Activated CD4-positive, alpha-beta memory T cell treated with anti-CD3 and anti-CD28 coated beads for 36 hours (primary cell): ENCODE results near the gene SINHCAF. TPM values are rescaled to one million over a fixed set of nuclear protein-coding genes. Genes with fewer than 3 reads are reported as not detected.
A peak's percentile ranks its signal among the peaks of the same experiment; 100 is the strongest.
"Not testable (repeated sequence)": the region's sequence is repeated elsewhere in the genome, so short reads cannot be mapped to it uniquely, and the experiment has no call there.

Source experiments
- CTCF ChIA-PET: fragments of 350-600 bp; sonication (Branson Sonifier 250); formaldehyde crosslinking; loops from one replicate; lab custom pipeline; 2021; ENCODE audit warnings: antibody characterized with exemption, inconsistent platforms; lab: Charles Lee
- POLR2A ChIA-PET: fragments of 350-600 bp; sonication (Branson Sonifier 250); formaldehyde crosslinking; loops from one replicate; lab custom pipeline; 2021; ENCODE audit warnings: antibody characterized with exemption; lab: Charles Lee
- DNase-seq: peaks from one replicate; pipeline ENCODE4 v3.0.0-alpha.2; 2020
- H3K27ac Mint-ChIP-seq: one replicate; pipeline ENCODE4 v1.8.0; 2021; ENCODE audit warnings: mixed read lengths
- H3K27me3 Mint-ChIP-seq: one replicate; pipeline ENCODE4 v1.8.0; 2021; ENCODE audit warnings: mixed read lengths
- H3K36me3 Mint-ChIP-seq: one replicate; pipeline ENCODE4 v1.8.0; 2021; ENCODE audit warnings: mixed read lengths
- H3K4me1 Mint-ChIP-seq: one replicate; pipeline ENCODE4 v1.8.0; 2021; ENCODE audit warnings: low read depth, mixed read lengths
- H3K4me3 Mint-ChIP-seq: one replicate; pipeline ENCODE4 v1.8.0; 2021; ENCODE audit warnings: mild to moderate bottlenecking, mixed read lengths
- H3K9me3 Mint-ChIP-seq: one replicate; pipeline ENCODE4 v1.8.0; 2021; ENCODE audit warnings: mixed read lengths
- intact Hi-C: fragments of 100-400 bp; cut with micrococcal nuclease; formaldehyde crosslinking; loops from one replicate; pipeline ENCODE4 v1.15.1; 2023
- total RNA-seq, 2 experiments: library from RNA; stranded (reverse); gene quantifications; one replicate each; pipeline ENCODE4 v1.2.3, GENCODE V29; 2021

Gene SINHCAF
- total RNA-seq: 100 to 1,000 TPM; 181 to 186 TPM

- ChIA-PET POLR2A (interaction anchor here (0.6 to 1.1 kb wide), 6 partner anchors 9 to 1430 kb away, joined by 3 to 9 read pairs (median 4); partner anchors contain the start of gene YARS2), CTCF (interaction anchor here (0.7 to 1.0 kb wide), 3 partner anchors 10 to 327 kb away, joined by 3 to 5 read pairs (median 3); no protein-coding TSS in a partner anchor)
- H3K9me3 Mint-ChIP-seq: no peaks in the 10 kb centered on the region
- peaks cover 24% of the 10 kb centered on the region for H3K4me1 Mint-ChIP-seq
- peak within 1 kb of the TSS; percentile 100 for H3K4me3 Mint-ChIP-seq
- H3K27me3 Mint-ChIP-seq: peaks cover 2% of the 10 kb centered on the region
- intact Hi-C loops: loop anchor here (1.0 to 10.0 kb wide), 8 partner anchors 9 to 1941 kb away; partner anchors contain the start of genes DNM1L, ERGIC2, ETFBKMT and RESF1
- DNase-seq: peak; percentile 99
- peak within 1 kb of the TSS; percentile 99 for H3K27ac Mint-ChIP-seq
- H3K36me3 Mint-ChIP-seq: peaks cover 27% of the 10 kb centered on the region
Measured at GRCh38 chr12:31325877-31326631, at the start of gene SINHCAF. SINHCAF (minus strand) TSS chr12:31326150; CDS start chr12:31298204, 27,946 bp downstream.

GRCh38 chr12:31375422-31375821, 49.5 kb upstream of the SINHCAF start:
- H3K36me3 Mint-ChIP-seq, intact Hi-C loops, H3K4me1 Mint-ChIP-seq, H3K4me3 Mint-ChIP-seq, CTCF ChIA-PET, H3K9me3 Mint-ChIP-seq, POLR2A ChIA-PET, DNase-seq, H3K27me3 Mint-ChIP-seq, H3K27ac Mint-ChIP-seq: not testable (repeated sequence)

GRCh38 chr12:31371256-31371620, 45.3 kb upstream of the SINHCAF start:
- H3K36me3 Mint-ChIP-seq: no peaks in the 10 kb centered on the region
- ChIA-PET CTCF (no interaction called here), POLR2A (no interaction called here)
- H3K4me1 Mint-ChIP-seq: no peaks in the 10 kb centered on the region
- no peak overlapping the region for H3K27ac Mint-ChIP-seq
- H3K9me3 Mint-ChIP-seq: no peaks in the 10 kb centered on the region
- no peaks in the 10 kb centered on the region for H3K27me3 Mint-ChIP-seq
- intact Hi-C loops: no loop called here
- DNase-seq: no peak
- H3K4me3 Mint-ChIP-seq: no peak overlapping the region

GRCh38 chr12:31370531-31371255, 44.7 kb upstream of the SINHCAF start:
- H3K4me3 Mint-ChIP-seq: no peak overlapping the region

GRCh38 chr12:31369712-31370521, 44.0 kb upstream of the SINHCAF start:
- no peak overlapping the region for H3K27ac Mint-ChIP-seq
- no peak overlapping the region for H3K4me3 Mint-ChIP-seq
- no peaks in the 10 kb centered on the region for H3K36me3 Mint-ChIP-seq
- ChIA-PET POLR2A (no interaction called here), CTCF (no interaction called here)
- no peaks in the 10 kb centered on the region for H3K9me3 Mint-ChIP-seq
- no peaks in the 10 kb centered on the region for H3K27me3 Mint-ChIP-seq
- intact Hi-C loops: no loop called here
- H3K4me1 Mint-ChIP-seq: no peaks in the 10 kb centered on the region
- DNase-seq: no peak

More at GRCh38 chr12:31370531-31371255, 44.7 kb upstream of the SINHCAF start:
- intact Hi-C loops: no loop called here
- Mint-ChIP-seq H3K4me1 (no peaks in the 10 kb centered on the region), H3K27ac (no peak overlapping the region), H3K27me3 (no peaks in the 10 kb centered on the region), H3K9me3 (no peaks in the 10 kb centered on the region), H3K36me3 (no peaks in the 10 kb centered on the region)
- ChIA-PET CTCF (no interaction called here), POLR2A (no interaction called here)
- DNase-seq: no peak

- no peak for DNase-seq
Measured at GRCh38 chr12:31368666-31369361, 42.9 kb upstream of the SINHCAF start.

GRCh38 chr12:31366104-31366621, 40.2 kb upstream of the SINHCAF start:
- no peaks in the 10 kb centered on the region for H3K9me3 Mint-ChIP-seq
- ChIA-PET CTCF (interaction anchor here (1.0 kb wide), 1 partner anchor 35 kb away, joined by 3 read pairs; no protein-coding TSS in a partner anchor), POLR2A (no interaction called here)
- H3K27ac Mint-ChIP-seq: no peak overlapping the region
- no peaks in the 10 kb centered on the region for H3K36me3 Mint-ChIP-seq
- H3K4me3 Mint-ChIP-seq: no peak overlapping the region
- H3K4me1 Mint-ChIP-seq: peaks cover 18% of the 10 kb centered on the region
- intact Hi-C loops: no loop called here
- DNase-seq: no peak
- peaks cover 2% of the 10 kb centered on the region for H3K27me3 Mint-ChIP-seq

More at GRCh38 chr12:31368666-31369361, 42.9 kb upstream of the SINHCAF start:
- intact Hi-C loops: no loop called here
- H3K9me3 Mint-ChIP-seq: no peaks in the 10 kb centered on the region
- H3K27me3 Mint-ChIP-seq: peaks cover 2% of the 10 kb centered on the region
- no peak overlapping the region for H3K27ac Mint-ChIP-seq
- no peak overlapping the region for H3K4me3 Mint-ChIP-seq
- no peaks in the 10 kb centered on the region for H3K36me3 Mint-ChIP-seq
- ChIA-PET CTCF (no interaction called here), POLR2A (interaction anchor here (0.6 kb wide), 1 partner anchor 1006 kb away, joined by 3 read pairs; no protein-coding TSS in a partner anchor)
- no peaks in the 10 kb centered on the region for H3K4me1 Mint-ChIP-seq

GRCh38 chr12:31363831-31364230, 37.9 kb upstream of the SINHCAF start:
- Mint-ChIP-seq H3K36me3 (no peaks in the 10 kb centered on the region), H3K27ac (no peak overlapping the region), H3K27me3 (peaks cover 2% of the 10 kb centered on the region), H3K4me1 (peaks cover 18% of the 10 kb centered on the region), H3K4me3 (no peak overlapping the region), H3K9me3 (no peaks in the 10 kb centered on the region)
- POLR2A ChIA-PET: no interaction called here
- CTCF ChIA-PET: interaction anchor here (2.5 kb wide), 1 partner anchor 92 kb away, joined by 10 read pairs; no protein-coding TSS in a partner anchor
- DNase-seq: no peak
- intact Hi-C loops: loop anchor here (5.0 kb wide), 1 partner anchor 112 kb away; no protein-coding TSS in a partner anchor

- Mint-ChIP-seq H3K36me3 (no peaks in the 10 kb centered on the region), H3K9me3 (no peaks in the 10 kb centered on the region), H3K27me3 (peaks cover 2% of the 10 kb centered on the region), H3K4me1 (peaks cover 18% of the 10 kb centered on the region), H3K27ac (no peak overlapping the region), H3K4me3 (no peak overlapping the region)
- ChIA-PET CTCF (interaction anchor here (1.0 to 2.5 kb wide), 2 partner anchors 92 to 110 kb away, joined by 3 to 10 read pairs; no protein-coding TSS in a partner anchor), POLR2A (no interaction called here)
- no peak for DNase-seq
- intact Hi-C loops: loop anchor here (5.0 kb wide), 1 partner anchor 111 kb away; no protein-coding TSS in a partner anchor
Measured at GRCh38 chr12:31363416-31363809, 37.5 kb upstream of the SINHCAF start.

- Mint-ChIP-seq H3K27me3 (peaks cover 2% of the 10 kb centered on the region), H3K4me3 (peak overlapping the region; percentile 9), H3K9me3 (no peaks in the 10 kb centered on the region), H3K4me1 (peaks cover 18% of the 10 kb centered on the region), H3K27ac (peak overlapping the region; percentile 2), H3K36me3 (no peaks in the 10 kb centered on the region)
- peak; percentile 48 for DNase-seq
- intact Hi-C loops: loop anchor here (5.0 kb wide), 1 partner anchor 111 kb away; no protein-coding TSS in a partner anchor
- POLR2A ChIA-PET: no interaction called here
- CTCF ChIA-PET: interaction anchor here (0.8 to 2.5 kb wide), 4 partner anchors 16 to 112 kb away, joined by 3 to 10 read pairs (median 3); no protein-coding TSS in a partner anchor
Measured at GRCh38 chr12:31362759-31363415, 36.9 kb upstream of the SINHCAF start.
